DMS153 treated with DMSO at 0.1 percent for 48 hours (cell line): ENCODE results near the gene ARID3A.
"Not testable (repeated sequence)": the region's sequence is repeated elsewhere in the genome, so short reads cannot be mapped to it uniquely, and the experiment has no call there.

ENCODE experiments used
- DNase-seq: peaks from one replicate; lab custom pipeline; 2025; ENCODE audit not compliant: unreplicated experiment; lab: John Stamatoyannopoulos, UW

ARID3A gene

DNA sequence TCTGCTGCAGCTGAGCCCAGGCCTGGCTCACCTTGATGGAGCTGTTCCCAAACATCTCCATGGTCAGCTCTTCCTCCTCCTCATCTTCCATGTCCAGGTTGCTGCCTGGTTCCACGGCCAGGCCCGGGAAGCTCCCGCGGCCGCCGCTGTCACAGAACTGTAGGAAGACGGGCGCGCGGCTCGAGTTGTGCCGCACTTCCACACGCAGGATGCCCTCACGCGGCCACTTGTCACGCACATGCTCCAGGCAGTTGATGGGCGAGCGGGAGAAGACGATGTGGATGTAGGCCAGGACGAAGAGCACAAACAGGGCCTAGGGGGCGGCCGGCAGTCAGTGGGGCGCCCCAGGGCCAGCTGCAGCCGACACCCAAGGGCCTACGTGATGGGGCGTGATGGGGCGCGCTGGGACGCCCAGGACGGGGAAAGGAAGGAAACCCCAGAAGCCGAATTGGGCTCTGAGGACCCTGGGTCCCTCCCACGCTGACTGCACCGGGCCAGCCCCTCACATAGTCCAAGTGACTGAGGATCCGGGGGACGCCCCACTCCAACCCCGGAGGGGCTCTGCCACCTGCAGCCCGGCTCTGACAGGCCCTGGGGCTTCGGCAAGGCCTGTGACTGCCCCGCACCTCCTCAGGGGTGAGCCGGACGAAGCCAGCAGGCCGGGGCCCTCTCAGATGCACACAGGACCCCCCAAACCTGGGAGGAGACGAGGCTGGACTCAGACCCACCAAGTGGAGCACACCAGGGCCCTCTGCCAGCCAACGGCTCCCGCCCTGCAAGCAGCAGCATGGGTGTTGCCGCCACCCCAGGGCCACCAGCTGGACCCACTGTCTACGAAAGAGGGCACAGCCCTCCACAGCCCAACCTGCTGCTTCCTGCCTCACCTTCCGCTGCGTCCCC, 88.6 kb downstream of the ARID3A start:
- DNase-seq = no peak

GRCh38 chr19:1015061-1015781, 89.4 kb downstream of the ARID3A start:
- no peak for DNase-seq

GRCh38 chr19:1015782-1016646, 90.2 kb downstream of the ARID3A start:
- no peak for DNase-seq

- no peak for DNase-seq
These were observed 90.8 kb downstream of the ARID3A start for GRCh38 chr19:1016647-1017114.

DNA sequence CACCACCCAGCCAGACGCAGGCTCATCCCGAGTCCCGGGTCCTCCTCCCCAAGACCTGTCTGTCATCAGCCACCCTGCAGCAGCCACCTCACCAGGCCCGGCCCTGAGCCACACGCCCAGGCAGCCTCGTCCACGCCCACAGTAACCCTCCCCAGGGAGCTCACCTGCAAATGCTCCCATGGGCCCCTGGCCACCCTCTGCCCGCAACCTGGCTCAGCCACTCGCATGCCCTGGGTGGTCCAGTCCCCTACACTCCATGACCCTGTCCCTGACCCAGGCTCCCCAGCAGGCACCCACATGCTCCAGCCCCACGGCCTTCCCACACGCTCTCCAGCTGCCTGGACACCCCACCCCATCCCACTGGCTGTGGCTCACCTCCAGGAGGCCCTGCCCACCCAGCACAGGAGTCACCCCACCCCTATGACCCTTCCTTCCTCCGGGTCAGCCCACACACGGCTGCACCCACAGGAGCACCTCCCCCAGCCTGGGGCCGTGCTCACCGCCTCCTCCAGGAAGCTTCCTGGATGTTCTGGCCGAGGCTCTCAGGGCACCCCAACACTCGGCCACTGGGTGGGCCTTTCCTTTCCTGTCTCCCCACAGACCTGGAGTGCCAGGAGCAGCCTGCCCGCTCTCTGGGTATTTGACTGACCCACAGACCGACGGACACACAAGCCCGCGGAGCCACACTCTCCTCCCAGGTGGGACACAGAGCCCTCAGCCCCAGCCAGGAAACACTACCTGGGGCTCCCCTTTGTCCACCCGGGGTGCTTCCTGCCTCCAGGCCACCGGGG, 91.5 kb downstream of the ARID3A start:
- DNase-seq = no peak

GRCh38 chr19:1017906-1018305, 92.1 kb downstream of the ARID3A start:
- DNase-seq = no peak

- no peak for DNase-seq
These were observed 92.6 kb downstream of the ARID3A start for GRCh38 chr19:1018393-1018792.

DNA sequence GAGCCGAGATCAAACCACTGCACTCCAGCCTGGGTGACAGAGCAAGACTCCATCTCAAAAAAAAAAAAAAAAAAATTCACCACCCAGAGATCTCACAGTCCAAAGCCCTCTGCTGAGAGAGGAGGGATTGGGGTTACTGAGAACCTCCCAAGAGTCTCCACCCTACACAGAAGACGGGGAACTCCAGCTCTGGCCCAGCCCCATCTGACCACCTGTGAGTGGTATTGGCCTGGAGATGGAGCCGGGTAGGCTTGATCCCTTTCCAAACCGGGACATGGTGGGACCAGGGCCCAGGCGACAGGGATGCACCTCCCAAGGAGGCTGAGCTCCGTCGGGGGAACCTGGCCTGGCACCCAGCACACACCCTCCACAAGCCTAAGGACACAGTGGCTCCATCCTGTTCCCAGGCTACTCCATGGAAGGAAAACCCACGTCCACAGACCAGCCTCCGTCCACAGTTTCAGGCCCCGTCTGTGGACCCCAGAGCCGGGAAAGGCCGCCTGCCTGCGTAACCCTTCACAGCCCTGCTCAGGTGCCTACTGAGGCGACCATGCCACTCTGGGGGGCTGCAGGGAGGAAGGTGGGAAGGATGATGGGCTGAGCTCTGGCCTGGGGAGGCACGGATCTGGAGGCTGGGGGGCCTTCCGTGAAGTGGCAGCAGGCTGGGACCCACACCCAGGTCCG, 93.2 kb downstream of the ARID3A start:
- DNase-seq = no peak

- no peak for DNase-seq
These were observed 93.8 kb downstream of the ARID3A start for GRCh38 chr19:1019616-1019961.

GRCh38 chr19:1019980-1020867, 94.4 kb downstream of the ARID3A start:
- DNase-seq = no peak

DNA sequence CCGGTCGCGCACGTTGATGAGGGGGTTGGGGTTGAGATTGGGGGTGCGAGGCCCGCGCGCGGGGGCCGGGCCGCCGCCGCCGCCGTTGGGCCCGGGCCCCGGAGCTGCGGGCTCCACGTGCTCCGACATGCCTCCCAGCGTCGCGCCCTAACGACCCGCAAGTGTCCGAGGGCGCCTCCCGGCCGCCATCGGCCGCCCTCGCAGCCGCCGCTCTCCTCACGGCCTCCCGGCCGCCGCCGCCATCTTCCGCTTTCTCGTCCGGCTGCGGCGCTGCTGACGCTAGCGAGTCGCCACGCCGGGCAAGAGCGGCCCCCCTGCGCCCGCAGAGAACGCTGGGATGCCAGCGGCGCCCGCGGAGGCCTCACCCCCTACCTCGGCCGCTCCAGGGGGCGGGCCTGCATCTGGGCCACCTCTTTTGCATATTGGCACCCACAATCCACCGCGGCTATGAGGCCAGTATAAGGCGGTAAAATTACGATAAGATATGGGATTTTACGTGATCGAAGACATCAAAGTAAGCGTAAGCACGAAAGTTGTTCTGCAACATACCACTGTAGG, 95.1 kb downstream of the ARID3A start, which contains the start of gene TMEM259:
Gene TMEM259, minus strand, starts transcription at position 256 of the 558 bp plus-strand sequence. Its CDS starts 127 bp downstream, at position 129.
- peak; percentile 61 for DNase-seq

DNA sequence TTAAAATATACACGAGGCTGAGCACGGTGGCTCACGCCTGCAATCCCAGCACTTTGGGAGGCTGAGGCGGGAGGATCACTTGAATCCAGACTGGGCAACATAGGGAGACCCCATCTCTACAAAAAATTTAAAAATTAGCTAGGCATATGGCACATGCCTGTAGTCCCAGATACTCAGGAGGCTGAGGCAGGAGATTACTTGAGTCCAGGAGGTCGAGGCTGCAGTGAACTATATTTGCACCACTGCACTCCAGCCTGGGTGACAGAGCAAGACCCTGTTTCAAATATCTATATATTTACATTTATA, 98.0 kb downstream of the ARID3A start:
- not testable (repeated sequence) for DNase-seq

DNA sequence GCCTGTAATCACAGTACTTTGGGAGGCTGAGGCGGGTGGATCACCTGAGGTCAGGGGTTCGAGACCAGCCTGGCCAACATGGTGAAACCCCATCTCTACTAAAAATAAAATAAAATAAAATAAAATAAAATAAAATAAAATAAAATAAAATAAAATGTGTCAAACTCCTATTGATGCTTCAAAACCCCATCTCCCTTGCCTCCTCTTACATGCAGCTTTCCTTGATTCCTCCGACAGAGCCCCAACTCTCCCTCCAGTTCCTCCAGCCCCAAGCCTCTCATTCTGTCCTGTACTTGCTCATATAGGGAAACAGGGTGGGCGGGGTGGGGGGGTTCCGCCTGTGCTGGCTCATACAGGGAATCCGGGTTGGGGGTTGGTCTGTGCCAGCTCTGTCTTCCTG, 99.2 kb downstream of the ARID3A start:
- not testable (repeated sequence) for DNase-seq
